ENCODE measurements around the gene PWP2. TPM values are rescaled to one million over a fixed set of nuclear protein-coding genes. Genes with fewer than 3 reads are reported as not detected.
A peak's percentile ranks its signal among the peaks of the same experiment; 100 is the strongest.
"Not testable (repeated sequence)": the region's sequence is repeated elsewhere in the genome, so short reads cannot be mapped to it uniquely, and the experiment has no call there.

Gene PWP2
- total and polyA plus RNA-seq, 12 donors: 1.0 to 14.8 (median 5.4) TPM; not detected in 1

GRCh38 chr21:44094832-44095231 is 12.4 kb upstream of the PWP2 start:
- TF ChIP-seq CTCF (IDR thresholded peaks at IDR 0.05): no peak
- no peak overlapping the region for H3K4me3 ChIP-seq
- intact Hi-C loops (cut with DNase I): loop anchor here in 1 of 10 donors (10.0 kb wide), 1 partner anchor 80 kb away; the partner anchor contains the start of gene TRAPPC10
- 42 to 56% methylated on average over 1 of the region's 1 CpG for WGBS, 2 donors
- DNase-seq (no peak), ATAC-seq (no peak)
- no peaks in the 10 kb centered on the region for H3K9me3 ChIP-seq
- peak overlapping the region in 1 of 10 donors; percentile 66 for H3K27ac ChIP-seq
- H3K27me3 ChIP-seq: no peaks in the 10 kb centered on the region
- H3K36me3 ChIP-seq: peaks cover 0 to 58% (median 34%) of the 10 kb centered on the region in 9 donors
- H3K4me1 ChIP-seq: peaks cover 0 to 14% (median 7%) of the 10 kb centered on the region in 9 donors

- intact Hi-C loops (cut with DNase I): loop anchor here in 1 of 10 donors (10.0 kb wide), 1 partner anchor 84 kb away; the partner anchor contains the start of gene TRAPPC10
- not testable (repeated sequence) for H3K27me3 ChIP-seq, H3K9me3 ChIP-seq, ATAC-seq, H3K4me1 ChIP-seq, DNase-seq, H3K27ac ChIP-seq, H3K4me3 ChIP-seq
- no CpG with 5 or more reads among the region's 6 CpGs for WGBS, 2 donors
- peaks cover 0 to 21% (median 11%) of the 10 kb centered on the region in 9 donors for H3K36me3 ChIP-seq
These were observed 8.7 kb upstream of the PWP2 start for GRCh38 chr21:44098507-44098906.

GRCh38 chr21:44098964-44099363 is 8.2 kb upstream of the PWP2 start:
- H3K9me3 ChIP-seq, DNase-seq, H3K27me3 ChIP-seq, H3K4me3 ChIP-seq, H3K4me1 ChIP-seq, H3K27ac ChIP-seq: not testable (repeated sequence)
- intact Hi-C loops (cut with DNase I): loop anchor here in 1 of 10 donors (10.0 kb wide), 1 partner anchor 84 kb away; the partner anchor contains the start of gene TRAPPC10
- no CpG with 5 or more reads among the region's 13 CpGs for WGBS, 2 donors
- H3K36me3 ChIP-seq: peaks cover 0 to 17% (median 6%) of the 10 kb centered on the region in 9 donors
- peak; percentile 34 to 82 (median 63) for ATAC-seq

- intact Hi-C loops (cut with DNase I): not testable (repeated sequence)
These were observed 390 bp downstream of the PWP2 start for GRCh38 chr21:44107589-44107988.

GRCh38 chr21:44113702-44114371 is 6.6 kb downstream of the PWP2 start:
- ATAC-seq: peak in 1 of 8 donors; percentile 50
- intact Hi-C loops (cut with DNase I); H3K9me3 ChIP-seq; H3K4me3 ChIP-seq; DNase-seq; H3K27ac ChIP-seq; H3K36me3 ChIP-seq; H3K4me1 ChIP-seq; H3K27me3 ChIP-seq: not testable (repeated sequence)
- no CpG with 5 or more reads among the region's 33 CpGs for WGBS, 2 donors

More at GRCh38 chr21:44107589-44107988, 390 bp downstream of the PWP2 start:
- not testable (repeated sequence) for H3K4me1 ChIP-seq, H3K27me3 ChIP-seq, H3K36me3 ChIP-seq, DNase-seq, H3K9me3 ChIP-seq
- Histone ChIP-seq H3K4me3 (peak overlapping the region in 9 of 10 donors; percentile 21 to 51 (median 45)), H3K27ac (peak overlapping the region in 1 of 10 donors; percentile 58)
- no CpG with 5 or more reads among the region's 31 CpGs for WGBS, 2 donors
- ATAC-seq: peak in 5 of 8 donors; percentile 31 to 74 (median 38)

- intact Hi-C loops (cut with DNase I): not testable (repeated sequence)
- WGBS, 2 donors: no CpG with 5 or more reads among the region's 10 CpGs
- peak in 2 of 8 donors; percentile 29 to 39 for ATAC-seq
These were observed 14.9 kb downstream of the PWP2 start for GRCh38 chr21:44122131-44122530.

GRCh38 chr21:44127827-44128226 is 20.6 kb downstream of the PWP2 start:
- H3K27ac ChIP-seq; H3K4me3 ChIP-seq; H3K4me1 ChIP-seq; DNase-seq; H3K9me3 ChIP-seq; ATAC-seq; H3K36me3 ChIP-seq; intact Hi-C loops (cut with DNase I); H3K27me3 ChIP-seq: not testable (repeated sequence)
- WGBS, 2 donors: no CpG with 5 or more reads among the region's 19 CpGs

More at GRCh38 chr21:44122131-44122530, 14.9 kb downstream of the PWP2 start:
- H3K36me3 ChIP-seq, H3K4me3 ChIP-seq, H3K27me3 ChIP-seq, H3K27ac ChIP-seq, DNase-seq, H3K9me3 ChIP-seq, H3K4me1 ChIP-seq: not testable (repeated sequence)

GRCh38 chr21:44133715-44134057 is 26.5 kb downstream of the PWP2 start:
- H3K9me3 ChIP-seq; DNase-seq; H3K27me3 ChIP-seq; intact Hi-C loops (cut with DNase I); H3K4me1 ChIP-seq; H3K36me3 ChIP-seq: not testable (repeated sequence)
- 0% methylated on average over 1 of the region's 35 CpGs; no CpG with 5 or more reads in 1 of the 2 donors for WGBS, 2 donors
- peak in 3 of 8 donors; percentile 6 to 7 (median 7) for ATAC-seq
- Histone ChIP-seq H3K27ac (peak overlapping the region in 2 of 10 donors; percentile 58 to 60), H3K4me3 (peak overlapping the region in 5 of 10 donors; percentile 33 to 51 (median 47))

- H3K4me3 ChIP-seq; H3K27ac ChIP-seq; intact Hi-C loops (cut with DNase I); H3K27me3 ChIP-seq; H3K9me3 ChIP-seq; DNase-seq; H3K4me1 ChIP-seq; H3K36me3 ChIP-seq: not testable (repeated sequence)
- WGBS, 2 donors: no CpG with 5 or more reads among the region's 8 CpGs
- peak in 2 of 8 donors; percentile 5 to 57 for ATAC-seq
These were observed 27.5 kb downstream of the PWP2 start for GRCh38 chr21:44134732-44135131.

GRCh38 chr21:44138039-44138438 is 30.8 kb downstream of the PWP2 start:
- H3K9me3 ChIP-seq; H3K27me3 ChIP-seq; H3K27ac ChIP-seq; H3K36me3 ChIP-seq; intact Hi-C loops (cut with DNase I); H3K4me3 ChIP-seq; H3K4me1 ChIP-seq; DNase-seq: not testable (repeated sequence)
- no CpG with 5 or more reads among the region's 15 CpGs for WGBS, 2 donors
- ATAC-seq: peak; percentile 1 to 40 (median 21)
